ENCODE measurements around the gene PLPP7. TPM values are rescaled to one million over a fixed set of nuclear protein-coding genes. Genes with fewer than 3 reads are reported as not detected.
A peak's percentile ranks its signal among the peaks of the same experiment; 100 is the strongest.

PLPP7 gene
- total RNA-seq, 2 donors from 2014 or later, result 2.1 to 3.6 TPM

GRCh38 chr9:131284856-131285255, 4.7 kb upstream of the PLPP7 start:
- DNase-seq (no peak), ATAC-seq (no peak)
- H3K4me3 ChIP-seq, result no peak overlapping the region
- no peak overlapping the region for H3K27ac ChIP-seq
- H3K36me3 ChIP-seq (replicated peaks in 1 of 2; ENCODE audit: insufficient read depth in 1 of 2, low read depth in 2 of 2), result no peaks in the 10 kb centered on the region
- no peaks in the 10 kb centered on the region for H3K9me3 ChIP-seq
- TF ChIP-seq CTCF (IDR thresholded peaks at IDR 0.05) (no peak), POLR2A (IDR thresholded peaks at IDR 0.05) (no peak)
- H3K27me3 ChIP-seq, result peaks cover 0 to 6% of the 10 kb centered on the region in 2 donors
- 89 to 90% methylated on average over 6 of the region's 6 CpGs for WGBS, 2 donors
- intact Hi-C loops (cut with DNase I), result no loop called here
- peaks cover 9% of the 10 kb centered on the region for H3K4me1 ChIP-seq

GRCh38 chr9:131287359-131287758, 2.2 kb upstream of the PLPP7 start:
- Histone ChIP-seq H3K27ac (no peak overlapping the region), H3K36me3 (replicated peaks in 1 of 2; ENCODE audit: insufficient read depth in 1 of 2, low read depth in 2 of 2) (no peaks in the 10 kb centered on the region), H3K4me1 (peaks cover 8% of the 10 kb centered on the region), H3K4me3 (no peak overlapping the region), H3K9me3 (no peaks in the 10 kb centered on the region), H3K27me3 (peaks cover 0 to 6% of the 10 kb centered on the region in 2 donors)
- intact Hi-C loops (cut with DNase I), result no loop called here
- ATAC-seq (no peak), DNase-seq (no peak)
- WGBS, 2 donors, result 88% methylated on average over 5 to 6 of the region's 6 CpGs
- TF ChIP-seq POLR2A (IDR thresholded peaks at IDR 0.05) (no peak), CTCF (IDR thresholded peaks at IDR 0.05) (no peak)

- H3K27ac ChIP-seq, result no peak overlapping the region
- DNase-seq (no peak), ATAC-seq (no peak)
- 61 to 74% methylated on average over 3 to 9 of the region's 9 CpGs for WGBS, 2 donors
- H3K9me3 ChIP-seq, result no peaks in the 10 kb centered on the region
- TF ChIP-seq CTCF (IDR thresholded peaks at IDR 0.05) (no peak), POLR2A (IDR thresholded peaks at IDR 0.05) (no peak)
- peaks cover 0 to 1% of the 10 kb centered on the region in 2 donors for H3K27me3 ChIP-seq
- H3K36me3 ChIP-seq (replicated peaks in 1 of 2; ENCODE audit: insufficient read depth in 1 of 2, low read depth in 2 of 2), result no peaks in the 10 kb centered on the region
- intact Hi-C loops (cut with DNase I), result no loop called here
- H3K4me3 ChIP-seq, result no peak overlapping the region
- no peaks in the 10 kb centered on the region for H3K4me1 ChIP-seq
These were observed 1.3 kb upstream of the PLPP7 start for GRCh38 chr9:131288217-131288616.

GRCh38 chr9:131290036-131290766, 678 bp downstream of the PLPP7 start:
- ATAC-seq, result peak; percentile 8
- Histone ChIP-seq H3K4me1 (no peaks in the 10 kb centered on the region), H3K27ac (peak overlapping the region in 1 of 4 donors; percentile 50), H3K27me3 (no peaks in the 10 kb centered on the region), H3K36me3 (replicated peaks in 1 of 2; ENCODE audit: insufficient read depth in 1 of 2, low read depth in 2 of 2) (no peaks in the 10 kb centered on the region), H3K9me3 (no peaks in the 10 kb centered on the region), H3K4me3 (no peak overlapping the region)
- 72 to 81% methylated on average over 5 to 34 of the region's 34 CpGs for WGBS, 2 donors
- TF ChIP-seq CTCF (IDR thresholded peaks at IDR 0.05) (no peak), POLR2A (IDR thresholded peaks at IDR 0.05) (no peak)
- intact Hi-C loops (cut with DNase I), result no loop called here
- DNase-seq, result no peak
